LNCaP clone FGC (cell line): ENCODE data around the gene SHQ1.

Experiments used
- DNase-seq: peaks from one replicate; pipeline ENCODE4 v3.0.0-alpha.2; 2011; ENCODE audit warnings: low read depth
- H3K4me3 ChIP-seq: 2 replicates; pipeline ENCODE4 v1.5.1; 2011; ENCODE audit warnings: mild to moderate bottlenecking, low read depth, low read length, control low read depth
- CTCF ChIP-seq: IDR thresholded peaks from 2 replicates; pipeline ENCODE4 v1.5.1; 2012; ENCODE audit warnings: mild to moderate bottlenecking; ENCODE audit not compliant: control insufficient read depth, insufficient read depth; ENCODE audit errors: extremely low read depth

SHQ1 gene

DNA sequence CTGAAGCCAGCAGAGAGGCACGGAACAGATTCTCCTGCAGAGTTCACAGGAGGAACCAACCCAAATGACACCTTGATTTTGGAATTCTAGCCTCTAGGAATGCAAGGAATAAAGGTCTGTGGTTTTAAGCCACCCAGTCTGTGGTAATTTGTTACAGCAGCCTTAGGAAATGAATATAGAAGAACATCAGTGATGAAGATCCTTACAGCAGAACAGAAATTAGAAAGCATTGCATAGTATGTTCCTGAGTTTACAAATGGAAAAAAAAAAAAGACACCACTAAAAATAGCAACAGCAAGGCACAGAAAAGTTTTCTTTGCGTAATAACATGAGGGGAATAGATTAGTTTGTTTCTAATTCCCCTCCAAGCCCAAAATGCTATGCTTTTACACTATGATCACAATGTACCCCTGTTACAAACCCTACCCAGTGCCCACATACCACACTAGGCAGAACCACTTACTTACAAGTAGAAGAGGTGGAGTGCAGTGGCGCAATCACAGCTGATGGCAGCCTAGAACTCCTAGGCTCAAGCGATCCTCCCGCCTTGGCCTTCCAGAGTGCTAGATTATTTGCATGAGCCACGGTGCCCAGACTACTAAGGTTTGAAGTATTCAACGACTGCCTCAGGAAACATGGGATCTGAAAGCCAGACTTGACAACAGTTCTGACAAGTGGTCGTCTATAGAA lies 84.3 kb downstream of the SHQ1 start:
- no peak overlapping the region for H3K4me3 ChIP-seq
- DNase-seq = no peak
- TF ChIP-seq CTCF = no peak

- DNase-seq = no peak
- TF ChIP-seq CTCF = no peak
- H3K4me3 ChIP-seq = no peak overlapping the region
These were observed 86.8 kb downstream of the SHQ1 start for GRCh38 chr3:72761410-72761809.

GRCh38 chr3:72760225-72760624 lies 88.0 kb downstream of the SHQ1 start:
- DNase-seq = no peak
- no peak for TF ChIP-seq CTCF
- H3K4me3 ChIP-seq = no peak overlapping the region

DNA sequence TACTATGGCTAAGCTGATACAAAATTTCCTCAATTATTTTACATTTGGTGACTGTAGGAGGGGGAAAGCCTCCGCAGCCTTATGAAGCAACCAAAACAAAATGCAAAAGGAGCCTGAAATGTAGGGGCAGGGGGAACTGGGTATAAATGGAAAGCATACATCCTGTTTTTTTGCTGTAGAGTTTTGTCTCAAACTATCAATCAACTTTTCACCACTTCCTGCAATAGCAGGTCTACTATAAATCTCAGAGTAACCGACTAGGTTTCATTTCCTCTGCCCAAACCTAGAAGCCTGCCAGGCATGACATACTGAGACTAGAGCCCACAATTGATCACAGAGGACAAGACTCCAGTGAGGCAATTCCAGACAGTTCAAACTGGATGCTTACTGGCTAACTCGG lies 91.3 kb downstream of the SHQ1 start:
- no peak overlapping the region for H3K4me3 ChIP-seq
- no peak for TF ChIP-seq CTCF
- DNase-seq = no peak

DNA sequence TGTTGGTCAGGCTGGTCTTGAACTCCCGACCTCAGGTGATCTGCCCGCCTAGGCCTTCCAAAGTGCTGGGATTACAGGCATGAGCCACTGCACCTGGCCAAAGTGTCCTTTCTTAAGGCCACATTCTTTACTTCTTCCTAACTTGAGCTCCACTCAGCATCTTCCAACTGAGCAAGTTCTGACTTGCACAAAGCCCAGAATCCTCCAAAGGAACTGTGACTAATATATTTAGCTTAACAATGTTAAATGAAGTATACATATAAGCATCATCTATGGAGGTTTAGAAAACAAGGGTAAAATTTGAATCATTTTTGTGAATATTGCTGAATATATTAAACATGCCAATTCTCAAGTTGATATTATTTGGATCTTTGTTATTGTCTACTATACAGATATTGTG lies 93.7 kb downstream of the SHQ1 start:
- TF ChIP-seq CTCF = no peak
- no peak overlapping the region for H3K4me3 ChIP-seq
- no peak for DNase-seq

DNA sequence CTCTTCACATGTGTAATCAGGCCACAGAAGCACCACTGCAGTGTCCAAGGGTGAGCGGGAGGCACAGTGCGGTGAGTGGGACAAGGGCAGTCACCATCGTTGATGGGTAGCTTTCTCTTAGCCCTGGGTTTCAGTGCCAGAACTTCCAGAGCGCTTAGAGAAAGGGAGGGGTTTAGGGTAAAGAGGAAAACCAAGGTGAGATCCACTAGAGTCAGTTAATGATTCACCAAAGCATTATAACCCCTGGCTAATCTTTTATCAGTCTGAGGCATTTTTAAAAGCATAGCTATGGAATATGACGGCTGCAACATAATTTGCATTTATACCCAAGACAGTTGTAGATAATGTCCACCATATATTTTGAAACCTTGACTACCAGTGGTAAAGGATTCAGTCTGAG lies 94.8 kb downstream of the SHQ1 start:
- no peak for DNase-seq
- TF ChIP-seq CTCF = no peak

DNA sequence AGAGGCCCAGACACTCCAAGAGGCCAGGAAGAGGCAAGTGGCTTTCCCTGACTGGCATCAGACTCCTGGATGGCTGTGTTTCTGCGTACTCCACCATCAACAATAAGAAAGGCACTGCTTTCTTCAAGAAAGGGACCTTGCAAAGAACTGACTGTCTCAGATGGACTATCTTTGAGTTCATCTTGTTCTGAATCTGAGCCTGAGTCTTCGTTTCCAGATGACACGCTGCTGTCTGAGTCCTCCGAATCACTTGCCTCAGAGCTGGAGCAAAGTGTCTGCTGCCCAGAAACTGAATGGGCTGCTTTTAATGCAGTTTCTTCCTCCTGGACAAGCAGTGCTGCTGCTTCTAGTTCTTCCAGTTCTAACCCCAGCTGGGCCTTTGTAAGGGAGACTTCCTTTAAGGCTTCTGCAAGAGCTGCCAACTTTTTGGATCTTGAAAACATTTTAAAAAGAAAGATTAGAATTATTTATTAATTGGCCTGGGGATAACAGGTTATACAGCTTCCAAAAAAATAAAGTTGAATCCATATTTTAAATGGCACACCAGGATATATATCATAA lies 97.8 kb downstream of the SHQ1 start:
- no peak for TF ChIP-seq CTCF
- H3K4me3 ChIP-seq = no peak overlapping the region
- peak; percentile 69 for DNase-seq

More for the DNA sequence above, 94.8 kb downstream of the SHQ1 start:
- H3K4me3 ChIP-seq = no peak overlapping the region
